Measurements from ENCODE around the gene EIPR1.

DNA sequence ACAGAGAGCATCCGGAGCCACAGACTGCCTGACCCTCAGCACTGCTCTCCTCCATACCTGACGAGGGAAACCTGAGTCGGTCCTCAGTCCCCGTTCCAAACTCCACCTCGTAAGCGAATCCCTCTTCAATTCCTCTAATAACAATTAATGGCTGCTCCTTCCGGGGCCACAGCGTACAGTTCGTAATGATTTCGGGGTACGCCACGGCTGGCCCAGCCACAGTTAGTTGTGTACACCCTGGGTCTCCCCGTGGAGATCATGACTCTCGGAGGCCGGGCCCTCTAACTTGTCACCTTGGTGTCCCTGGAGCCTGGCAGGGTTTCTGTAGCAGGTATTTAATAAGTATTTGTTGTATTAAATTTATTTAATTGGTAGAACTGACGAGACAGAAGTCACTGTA is 121.5 kb downstream of the EIPR1 start:
- TF ChIP-seq CTCF (IDR thresholded peaks at IDR 0.05) (no peak), POLR2A (IDR thresholded peaks at IDR 0.05) (no peak)
